ENCODE measurements around the gene CHD9.
"Not testable (repeated sequence)": the region's sequence is repeated elsewhere in the genome, so short reads cannot be mapped to it uniquely, and the experiment has no call there.

The CHD9 gene

DNA sequence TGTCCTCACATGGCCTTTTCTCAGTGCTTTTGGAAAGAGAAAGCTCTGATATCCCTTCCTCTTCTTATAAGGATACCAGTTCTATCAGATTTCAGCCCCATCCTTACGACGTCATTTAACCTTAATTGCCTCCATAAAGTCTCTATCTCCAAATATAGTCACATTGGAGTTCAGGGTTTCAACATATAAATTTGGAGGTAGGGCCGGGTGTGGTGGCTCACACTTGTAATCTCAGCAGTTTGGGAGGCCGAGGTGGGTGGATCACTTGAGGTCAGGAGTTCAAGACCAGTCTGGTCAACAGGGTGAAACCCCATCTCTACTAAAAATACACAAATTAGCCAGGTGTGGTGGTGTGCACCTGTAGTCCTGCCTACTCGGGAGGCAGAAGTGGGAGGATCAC lies 7.3 kb upstream of the CHD9 start:
- not testable (repeated sequence) for DNase-seq

DNA sequence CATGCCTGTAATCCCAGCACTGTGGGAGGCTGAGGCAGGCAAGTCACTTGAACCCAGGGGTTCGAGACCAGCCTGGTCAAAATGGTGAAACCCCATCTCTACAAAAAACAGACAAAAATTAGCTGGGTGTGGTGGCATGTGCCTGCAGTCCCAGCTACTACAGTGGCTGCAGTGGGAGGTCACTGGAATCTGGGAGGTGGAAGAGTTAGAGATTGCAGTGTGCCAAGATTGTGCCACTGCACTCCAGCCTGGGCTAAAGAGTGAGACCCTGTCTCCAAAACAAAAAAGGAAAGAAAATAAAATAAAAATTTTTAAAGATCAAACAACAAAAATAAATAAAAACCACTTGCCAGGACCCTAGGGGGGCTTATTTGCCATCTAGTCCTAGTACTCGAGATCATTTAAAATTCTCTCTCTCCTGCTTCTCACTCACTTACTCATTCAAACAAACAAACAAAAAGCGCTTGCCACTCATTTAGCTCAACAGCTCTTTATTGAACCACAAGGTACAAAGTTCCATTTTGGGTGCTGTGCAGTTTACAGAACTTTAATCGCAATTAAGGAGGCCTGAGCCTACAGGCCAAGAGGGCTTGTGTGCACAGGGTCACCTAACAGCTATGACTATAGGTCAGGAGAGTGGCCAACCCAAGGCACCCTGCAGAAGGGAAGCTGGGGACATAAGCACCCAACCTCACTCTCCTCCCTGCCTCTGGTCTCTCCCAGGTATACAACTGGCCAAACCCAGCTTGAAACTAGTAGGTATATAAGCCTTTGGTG lies 6.5 kb upstream of the CHD9 start:
- DNase-seq, result no peak

DNA sequence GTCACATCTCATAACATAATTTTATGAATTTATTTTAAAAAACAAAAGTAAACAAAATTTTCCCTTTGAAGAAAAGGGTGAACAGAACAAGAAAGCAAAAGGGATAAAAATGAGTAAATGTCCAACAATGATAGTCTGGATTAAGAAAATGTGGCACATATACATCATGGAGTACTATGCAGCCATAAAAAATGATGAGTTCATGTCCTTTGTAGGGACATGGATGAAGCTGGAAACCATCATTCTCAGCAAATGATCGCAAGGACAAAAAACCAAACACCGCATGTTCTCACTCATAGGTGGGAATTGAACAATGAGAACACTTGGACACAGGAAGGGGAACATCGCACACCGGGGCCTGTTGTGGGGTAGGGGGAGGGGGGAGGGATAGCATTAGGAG lies 3.5 kb upstream of the CHD9 start:
- not testable (repeated sequence) for DNase-seq

DNA sequence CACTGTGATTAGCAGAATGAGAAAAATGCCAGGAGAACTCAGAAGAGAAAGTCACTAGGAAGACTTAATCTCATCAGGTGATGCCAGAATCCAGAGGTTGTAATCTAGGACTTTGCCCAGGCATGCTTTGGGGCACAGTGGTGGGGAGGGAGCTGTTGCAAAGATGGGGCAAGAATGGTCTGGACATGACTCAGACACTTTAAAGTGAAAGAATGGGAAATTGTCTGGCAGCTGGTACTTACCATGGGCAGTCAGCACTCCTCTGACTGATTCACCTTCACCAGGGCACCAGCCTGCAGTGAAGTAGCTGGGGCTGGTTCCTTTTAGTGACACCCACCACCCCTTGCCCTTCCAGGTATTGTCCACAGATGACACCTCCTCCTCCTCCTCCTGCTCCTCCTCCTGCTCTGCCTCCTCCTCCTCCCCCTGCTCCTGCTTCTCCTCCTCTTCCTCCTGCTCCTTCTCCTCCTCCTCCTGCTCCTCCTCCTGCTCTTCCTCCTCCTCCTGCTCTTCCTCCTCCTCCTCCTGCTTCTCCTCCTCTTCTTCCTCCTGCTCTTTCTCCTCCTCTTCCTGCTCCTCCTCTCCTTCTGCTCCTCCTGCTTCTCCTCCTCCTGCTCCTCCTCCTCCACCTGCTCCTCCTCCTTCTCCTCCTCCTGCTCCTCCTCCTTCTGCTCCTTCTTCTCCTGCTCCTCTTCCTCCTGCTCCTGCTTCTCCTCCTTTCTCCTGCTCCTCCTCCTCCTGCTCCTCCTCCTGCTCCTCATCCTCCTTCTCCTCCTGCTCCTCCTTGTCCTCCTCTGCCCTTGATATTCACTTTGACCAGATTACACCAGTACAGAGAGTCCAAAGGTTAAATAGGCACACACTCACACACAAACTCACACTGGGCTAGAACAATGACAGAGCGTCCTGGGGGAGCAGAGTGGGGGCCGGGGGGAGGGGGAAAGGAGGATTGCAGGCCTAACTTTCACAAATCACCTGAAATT lies 2.0 kb upstream of the CHD9 start, which contains the start of gene CHD9NB:
Gene CHD9NB, minus strand, starts transcription at position 379 of the 983 bp plus-strand sequence. CDS start 8,739 bp downstream, outside the sequence.
- DNase-seq, result no peak

DNA sequence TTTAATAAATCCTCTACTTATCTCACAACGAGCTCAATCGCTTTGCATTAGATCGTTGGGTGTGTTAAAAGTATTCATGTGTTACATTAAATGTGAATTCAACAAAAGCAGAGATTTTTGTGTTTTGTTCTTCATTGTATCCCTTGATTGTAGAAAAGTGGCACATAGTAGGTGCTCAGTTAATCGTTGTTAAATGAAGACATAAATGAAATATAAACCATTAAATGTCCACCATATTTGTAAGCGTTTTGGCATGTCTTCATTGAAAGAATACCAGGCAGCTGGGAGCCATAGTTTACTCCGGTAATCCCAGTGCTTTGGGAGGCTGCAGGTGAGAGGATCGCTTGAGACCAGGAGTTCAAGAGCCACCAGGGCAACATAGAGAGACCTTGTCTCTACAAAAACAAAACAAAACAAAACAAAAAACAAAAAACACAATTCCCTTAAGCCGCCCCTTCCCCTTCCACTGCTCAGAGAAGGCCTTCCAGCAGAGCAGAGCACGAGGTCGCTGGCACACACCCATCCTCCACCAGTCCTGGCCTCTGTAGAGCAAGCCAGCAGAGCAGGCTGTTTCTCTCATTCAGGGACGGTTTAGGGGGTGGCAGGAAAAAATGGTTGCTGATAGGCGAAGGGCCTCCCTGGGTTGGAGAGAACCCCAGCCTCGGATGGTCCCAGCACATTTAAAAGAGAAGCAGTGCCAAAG lies 673 bp upstream of the CHD9 start:
- DNase-seq, result no peak

DNA sequence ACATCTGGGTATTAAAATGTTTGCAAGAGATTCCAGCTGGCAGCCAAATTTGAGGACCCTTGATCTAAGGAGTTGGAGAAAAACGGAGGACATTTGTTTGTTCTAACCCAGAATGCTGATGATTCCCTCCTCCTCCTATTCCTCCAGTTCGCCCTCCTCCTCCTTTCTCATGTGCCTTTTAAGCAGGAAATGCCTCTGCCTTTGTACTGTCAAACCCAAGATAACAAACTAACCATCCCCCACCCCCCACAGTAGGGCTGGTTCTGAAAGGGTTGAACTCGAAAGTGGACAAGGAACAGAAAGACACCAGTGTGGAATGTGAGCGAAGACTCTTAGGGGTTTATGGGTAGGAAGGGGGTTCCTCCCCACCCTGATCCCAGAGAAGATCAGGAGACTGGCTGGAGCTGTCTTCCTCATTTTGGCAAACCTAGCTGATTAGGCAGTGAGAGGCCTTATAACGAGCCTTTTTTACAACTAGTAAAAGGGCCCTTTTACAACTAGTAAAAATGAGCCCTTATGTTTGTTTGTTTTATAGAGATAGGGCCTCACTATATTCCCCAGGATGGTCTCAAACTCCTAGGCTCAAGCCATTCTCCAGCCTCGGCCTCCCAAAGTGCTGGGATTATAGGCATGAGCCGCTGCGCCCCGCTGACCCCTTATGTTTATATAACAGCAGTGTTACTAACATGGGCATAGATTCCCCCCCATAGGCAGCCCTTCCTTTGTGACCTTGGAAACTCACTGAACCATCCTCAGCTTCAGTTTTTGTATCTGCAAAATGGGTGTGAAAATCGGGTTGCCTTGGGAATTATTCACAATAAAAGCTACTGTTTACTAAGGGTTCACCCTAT lies 975 bp downstream of the CHD9 start:
- DNase-seq, result no peak

DNA sequence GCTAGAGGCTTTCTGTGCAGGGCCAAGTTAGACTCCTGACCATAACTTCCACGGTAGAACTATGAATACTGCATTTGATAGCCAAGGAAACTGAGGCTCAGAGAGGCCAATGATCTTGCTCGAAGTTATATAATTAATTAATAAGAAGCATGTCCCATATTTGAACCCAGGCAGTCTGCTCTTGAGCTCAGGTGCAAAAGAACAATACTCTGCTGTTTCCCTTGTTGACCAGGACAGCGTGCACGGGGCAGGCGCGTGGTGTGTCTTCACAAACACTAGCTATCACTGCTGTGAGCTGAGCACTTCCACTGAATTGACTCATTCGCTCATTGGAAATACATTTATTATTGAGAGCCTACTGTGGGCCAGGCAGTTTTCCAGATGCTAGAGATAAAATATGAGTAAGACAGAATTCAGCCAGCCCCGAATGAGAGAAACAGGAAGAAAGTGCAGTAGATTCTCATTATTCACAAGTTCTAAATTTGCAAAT lies 1.6 kb downstream of the CHD9 start:
- no peak for DNase-seq

DNA sequence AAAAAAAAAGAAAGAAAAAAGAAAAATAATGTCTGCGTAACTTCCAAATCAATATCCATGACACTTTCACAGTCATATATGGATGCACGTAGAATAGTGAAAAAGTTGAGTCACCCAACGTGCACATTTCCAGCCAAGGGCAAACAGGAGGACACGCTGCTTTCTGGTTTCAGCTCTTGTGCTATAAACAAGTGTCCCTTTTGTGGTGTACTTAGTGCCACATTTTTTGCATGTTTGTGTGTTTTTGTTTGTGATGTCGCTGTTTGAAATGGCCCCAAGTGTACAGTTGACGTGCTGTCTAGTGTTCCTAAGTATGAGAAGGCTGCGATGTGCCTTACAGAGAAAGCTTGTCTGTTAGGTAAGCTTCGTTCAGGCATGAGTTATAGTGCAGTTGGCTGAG lies 2.9 kb downstream of the CHD9 start:
- no peak for DNase-seq

DNA sequence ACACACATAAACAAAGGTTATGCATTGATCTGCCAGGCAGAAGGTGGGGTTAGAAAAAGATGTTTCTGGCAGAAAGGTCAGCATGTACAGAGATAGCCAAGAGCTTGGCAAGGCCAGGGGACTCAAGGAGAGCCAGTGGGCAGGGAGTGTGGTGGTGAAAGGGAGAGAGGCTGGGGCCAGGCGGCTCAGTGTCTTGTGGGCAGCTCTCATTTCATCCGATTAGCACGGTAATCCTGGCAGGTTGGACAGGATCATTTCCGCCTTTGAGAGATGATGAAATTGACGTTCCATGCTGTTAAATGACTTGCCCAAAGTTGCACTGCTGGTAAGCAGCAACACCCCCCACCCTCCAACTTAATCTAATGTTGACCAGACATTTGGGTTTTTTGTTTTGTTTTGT lies 3.6 kb downstream of the CHD9 start:
- DNase-seq, result no peak

DNA sequence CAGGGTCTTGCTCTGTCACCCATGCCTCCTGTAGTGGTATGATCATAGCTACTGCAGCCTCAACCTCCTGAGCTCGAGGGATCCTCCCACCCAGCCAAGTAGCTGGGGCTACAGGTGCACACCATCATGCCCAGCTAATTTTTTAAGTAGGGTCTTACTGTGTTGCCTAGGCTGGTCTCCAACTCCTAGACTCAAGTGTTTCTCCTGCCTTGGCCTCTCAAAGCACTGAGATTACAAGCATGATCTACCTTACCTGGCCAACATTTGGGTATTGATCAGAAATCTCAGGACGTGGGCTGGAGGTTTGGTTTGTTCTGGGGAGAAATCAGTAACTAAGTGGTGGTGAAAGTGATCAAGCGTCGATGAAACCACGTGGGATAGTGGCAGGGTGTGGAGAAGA lies 4.1 kb downstream of the CHD9 start:
- no peak for DNase-seq

DNA sequence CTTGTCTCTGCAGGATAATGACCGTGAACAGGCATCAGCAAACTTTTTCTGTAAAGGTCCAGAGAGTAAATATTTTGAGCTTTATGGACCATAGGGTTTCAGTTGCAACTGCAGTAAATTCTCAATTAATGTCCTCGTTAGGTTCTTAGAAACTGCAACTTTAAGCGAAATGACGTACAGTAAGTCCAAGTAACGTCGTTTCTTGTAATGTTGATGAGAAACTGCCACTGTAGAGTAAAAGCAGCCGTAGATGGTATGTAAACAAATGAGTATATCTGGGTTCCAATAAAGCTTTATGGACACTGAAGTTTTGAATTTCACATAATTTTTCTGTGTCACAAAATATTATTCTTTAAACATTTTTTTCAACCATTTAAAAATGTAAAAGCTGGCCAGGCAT lies 4.9 kb downstream of the CHD9 start:
- no peak for DNase-seq

DNA sequence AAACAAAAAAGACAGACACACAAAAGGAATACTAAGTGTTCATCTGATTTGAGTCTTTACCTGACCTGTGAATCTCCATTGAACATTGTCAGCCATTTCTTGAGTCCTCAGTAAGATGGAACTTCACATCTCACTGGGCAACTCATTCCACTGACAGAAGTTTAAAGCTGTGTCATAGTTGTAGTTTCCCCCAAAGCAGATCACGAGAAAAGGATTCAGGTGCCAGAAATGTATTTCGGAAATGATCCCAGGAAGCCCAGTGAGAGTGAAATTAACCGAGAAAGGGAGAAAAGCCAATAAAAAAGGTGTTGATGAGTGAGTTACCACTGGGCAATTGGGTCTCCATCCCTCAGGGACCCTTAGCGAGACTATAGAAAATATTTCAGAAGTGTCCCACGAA lies 6.5 kb downstream of the CHD9 start:
- no peak for DNase-seq

DNA sequence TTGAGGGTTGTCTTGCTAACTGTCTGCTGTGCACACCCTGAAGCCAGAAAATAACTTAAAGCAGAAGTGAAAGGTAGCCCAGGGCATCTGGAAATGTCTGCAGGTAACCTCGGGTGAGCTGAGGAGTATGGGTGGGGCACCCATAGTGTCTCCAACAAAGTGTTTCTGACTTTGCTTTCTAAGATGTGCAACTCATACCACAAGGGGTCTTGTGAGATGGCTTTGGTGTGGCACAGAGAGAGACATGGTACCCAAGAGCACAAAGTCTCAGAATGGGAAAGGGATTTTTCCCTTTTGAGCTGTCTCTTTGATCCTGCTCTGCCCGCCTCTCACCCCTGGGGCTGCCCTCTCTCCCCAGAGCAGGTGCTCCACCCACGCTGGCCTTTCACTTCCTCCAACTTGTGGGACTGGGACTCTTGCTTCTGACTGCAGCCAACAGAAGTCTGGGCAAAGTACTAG lies 6.9 kb downstream of the CHD9 start:
- DNase-seq, result no peak

DNA sequence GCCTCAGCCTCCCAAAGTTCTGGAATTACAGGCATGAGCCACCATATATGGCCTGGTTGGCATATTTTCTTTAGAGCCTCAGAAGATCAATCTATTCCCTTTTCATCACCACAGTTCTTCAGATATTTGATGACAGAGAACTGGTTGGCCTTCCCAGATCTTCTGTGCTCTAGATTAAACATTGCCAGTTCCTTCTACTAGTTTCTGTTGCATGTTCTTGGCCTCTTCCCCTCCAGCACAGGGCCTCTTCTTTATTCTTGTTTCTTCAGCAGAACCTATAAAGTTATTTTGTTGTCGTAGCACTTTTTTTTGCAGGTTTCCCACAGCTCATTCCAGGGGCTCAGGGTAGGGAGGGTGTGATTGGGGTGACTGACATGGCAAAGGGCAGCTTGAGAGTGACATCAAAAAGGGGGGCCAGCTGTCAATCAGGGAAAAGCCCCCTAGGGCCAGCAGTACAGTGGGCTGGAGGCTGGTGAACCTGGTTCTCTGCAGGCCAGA lies 9.3 kb downstream of the CHD9 start:
- no peak for DNase-seq

DNA sequence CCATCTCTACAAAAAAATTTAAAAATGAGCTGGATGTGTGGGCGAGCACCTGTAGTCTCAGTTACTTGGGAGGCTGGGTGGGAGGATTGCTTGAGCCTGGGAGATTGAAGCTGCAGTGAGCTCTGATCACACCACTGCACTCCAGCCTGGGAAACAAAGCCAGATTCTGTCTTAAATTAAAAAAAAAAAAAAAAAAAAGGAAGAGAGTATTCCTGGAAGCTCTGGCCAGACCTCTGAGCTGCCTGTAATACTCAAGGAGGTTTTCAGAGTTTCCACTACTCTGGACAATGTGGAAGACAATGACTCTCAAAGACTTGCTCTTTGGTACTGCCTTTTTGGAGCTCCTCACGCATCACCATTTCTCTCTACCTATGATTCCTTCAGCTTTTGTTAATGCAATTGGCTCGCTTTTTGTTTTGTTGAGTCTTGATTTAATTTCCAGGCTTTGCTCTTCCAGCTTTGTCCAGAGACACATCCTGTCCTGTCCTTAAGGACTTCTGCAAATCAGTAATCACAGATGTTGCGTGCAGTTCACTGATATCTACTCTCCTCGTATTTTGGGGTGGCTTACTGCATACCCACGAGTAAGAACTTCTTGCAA lies 10.8 kb downstream of the CHD9 start:
- no peak for DNase-seq

DNA sequence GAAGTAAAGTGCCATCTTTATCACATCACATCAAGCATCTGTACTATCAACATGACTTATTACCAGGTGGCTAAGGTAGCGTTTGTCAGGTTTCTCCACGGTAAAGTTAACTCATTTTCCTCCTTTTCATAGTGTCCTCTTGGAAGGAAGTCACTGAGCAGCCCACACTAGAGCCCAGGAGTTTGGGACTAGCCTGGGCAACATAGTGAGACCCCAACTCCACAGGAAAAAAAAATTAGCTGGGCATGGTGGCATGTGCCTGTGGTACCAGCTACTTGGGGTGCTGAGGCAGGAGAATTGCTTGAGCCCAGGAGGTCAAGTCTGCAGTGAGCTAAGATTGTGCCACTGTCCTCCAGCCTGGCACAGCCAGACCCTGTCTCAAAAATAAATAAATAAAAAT lies 12.9 kb downstream of the CHD9 start:
- DNase-seq, result no peak

DNA sequence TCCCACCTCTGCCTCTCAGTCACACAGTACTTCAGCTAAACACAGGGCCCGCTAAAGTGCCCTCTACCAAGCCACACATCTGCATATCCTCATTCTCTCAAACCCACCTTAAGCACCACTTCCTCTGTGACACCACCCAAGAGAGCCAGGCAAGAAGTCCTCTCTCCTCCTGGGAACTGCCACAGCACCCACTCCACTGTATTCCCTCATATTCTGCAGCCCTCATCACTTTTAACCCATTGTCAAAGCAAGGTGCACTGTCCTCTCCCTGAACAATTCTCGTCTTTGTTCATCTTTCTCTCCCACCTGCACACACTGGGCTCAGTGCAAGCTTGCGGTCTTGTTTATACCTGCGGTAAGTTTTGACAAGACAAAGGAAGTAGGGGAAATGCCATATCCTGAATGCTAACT lies 13.6 kb downstream of the CHD9 start:
- no peak for DNase-seq

DNA sequence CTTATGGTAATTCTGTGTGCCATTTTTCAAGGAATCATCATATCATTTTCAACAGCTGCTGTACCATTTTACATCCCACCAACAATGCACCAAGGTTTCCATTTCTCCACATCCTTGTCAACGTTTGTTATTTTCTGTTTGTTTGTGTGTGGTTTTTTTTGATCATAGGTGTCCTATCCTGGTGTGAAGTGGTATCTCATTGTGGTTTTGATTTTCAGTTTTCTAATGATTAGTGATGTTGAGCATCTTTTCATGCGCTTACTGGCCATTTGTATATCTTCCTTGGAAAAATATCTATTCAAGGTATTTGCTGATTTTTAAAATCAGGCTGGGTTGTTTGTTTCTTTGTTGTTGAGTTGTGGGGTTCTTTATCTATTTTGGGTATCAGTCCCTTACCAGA lies 15.0 kb downstream of the CHD9 start:
- no peak for DNase-seq

DNA sequence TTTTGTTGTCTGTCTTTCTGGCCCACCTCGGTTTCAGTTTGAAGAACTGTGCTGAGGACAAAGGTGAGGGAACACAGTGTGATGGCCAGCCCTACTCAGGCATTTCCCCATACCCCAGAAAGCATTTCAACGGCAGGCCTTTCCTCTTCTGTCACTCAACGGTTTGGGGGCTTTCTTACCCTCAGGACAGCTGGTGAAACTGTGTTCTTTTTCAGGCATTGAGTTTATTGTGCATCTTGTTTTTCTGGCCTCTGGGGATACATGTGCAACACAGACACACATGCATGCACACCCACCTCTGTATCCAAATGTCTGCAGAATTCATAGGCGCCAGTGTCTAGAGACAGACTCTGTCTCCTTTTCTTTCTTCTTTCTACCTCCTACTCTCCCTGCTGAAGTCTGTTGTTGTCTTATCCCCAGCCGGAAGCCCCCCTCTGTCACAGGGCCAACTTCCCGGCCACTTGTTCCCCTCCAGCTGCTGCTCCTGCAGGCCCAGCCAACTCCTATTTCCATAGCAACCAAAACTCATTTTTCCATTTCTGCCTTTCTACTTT lies 17.0 kb downstream of the CHD9 start:
- no peak for DNase-seq

DNA sequence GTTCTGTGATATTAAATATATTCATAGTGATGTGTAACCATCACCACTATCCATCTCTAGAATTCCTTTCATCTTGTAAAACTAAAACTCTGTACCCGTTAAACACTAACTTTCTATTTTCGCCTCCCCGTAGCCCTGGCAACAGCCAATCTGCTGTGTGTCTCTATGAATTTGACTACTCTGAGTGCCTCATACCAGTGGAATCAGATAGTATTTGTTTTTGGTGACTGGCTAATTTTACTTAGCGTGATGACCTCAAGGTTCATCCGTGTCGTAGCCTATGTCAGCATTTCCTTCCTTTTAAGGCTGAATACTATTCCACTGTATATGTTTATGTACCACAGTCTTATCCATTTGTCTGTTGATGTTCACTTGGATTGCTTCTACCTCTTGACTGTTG lies 18.2 kb downstream of the CHD9 start:
- no peak for DNase-seq

DNA sequence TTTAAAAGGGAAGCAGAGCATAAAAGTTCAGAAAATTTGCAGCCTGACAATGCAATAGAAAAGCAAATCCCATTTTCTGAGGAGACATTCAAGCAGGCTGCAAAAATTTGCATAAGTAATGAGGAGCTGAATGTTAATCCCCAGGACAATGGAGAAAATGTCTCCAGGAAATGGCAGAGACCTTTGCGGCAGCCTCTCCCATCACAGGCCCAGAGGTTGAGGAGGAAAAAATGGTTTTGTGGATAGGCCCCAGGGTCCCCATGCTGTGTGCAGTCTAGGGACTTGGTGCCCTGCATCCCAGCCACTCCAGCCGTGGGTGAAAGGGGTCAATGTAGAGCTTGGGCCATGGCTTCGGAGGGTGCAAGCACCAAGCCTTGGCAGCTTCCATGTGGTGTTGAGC lies 19.5 kb downstream of the CHD9 start:
- DNase-seq, result not testable (repeated sequence)

Data from 8988T (cell line).